Endodermal cell (in vitro differentiated cells): Measurements from ENCODE around the gene RPL12. TPM values are rescaled to one million over a fixed set of nuclear protein-coding genes. Genes with fewer than 3 reads are reported as not detected.
"Not testable (repeated sequence)": the region's sequence is repeated elsewhere in the genome, so short reads cannot be mapped to it uniquely, and the experiment has no call there.

ENCODE experiments used
- DNase-seq: peaks from one replicate; pipeline ENCODE4 v3.0.0-alpha.2; 2017
- H3K27ac ChIP-seq: 2 replicates; pipeline ENCODE4 v1.5.1; 2013; ENCODE audit warnings: mild to moderate bottlenecking, low read depth, low read length, moderate library complexity
- H3K27me3 ChIP-seq: 2 replicates; pipeline ENCODE4 v1.6.1; 2013; ENCODE audit warnings: mild to moderate bottlenecking, low read length, moderate library complexity; ENCODE audit not compliant: insufficient read depth, control insufficient read depth, poor library complexity, severe bottlenecking
- H3K36me3 ChIP-seq: 2 replicates; pipeline ENCODE4 v1.7.0; 2013; ENCODE audit warnings: mild to moderate bottlenecking, low read length, moderate library complexity; ENCODE audit not compliant: control insufficient read depth, insufficient read depth
- H3K4me1 ChIP-seq: one replicate; pipeline ENCODE4 v1.7.0; 2013; ENCODE audit warnings: low read length; ENCODE audit not compliant: control insufficient read depth, insufficient read depth
- H3K4me3 ChIP-seq: 2 replicates; pipeline ENCODE4 v1.5.1; 2013; ENCODE audit warnings: mild to moderate bottlenecking, low read length, moderate library complexity
- H3K9ac ChIP-seq: 2 replicates; pipeline ENCODE4 v1.6.1; 2013; ENCODE audit warnings: mild to moderate bottlenecking, low read length, moderate library complexity; ENCODE audit not compliant: poor library complexity, severe bottlenecking; ENCODE audit errors: extremely low read depth
- H3K9me3 ChIP-seq: 2 replicates; pipeline ENCODE4 v1.6.1; 2013; ENCODE audit warnings: mild to moderate bottlenecking, low read length, moderate library complexity; ENCODE audit not compliant: control insufficient read depth
- H3K27ac Mint-ChIP-seq: 2 replicates; pipeline ENCODE4 v1.8.0; 2020; ENCODE audit warnings: mixed read lengths
- H3K27me3 Mint-ChIP-seq: 2 replicates; pipeline ENCODE4 v1.8.0; 2021; ENCODE audit warnings: mild to moderate bottlenecking, mixed read lengths; ENCODE audit not compliant: insufficient read depth
- H3K36me3 Mint-ChIP-seq: 2 replicates; pipeline ENCODE4 v1.8.0; 2020; ENCODE audit warnings: low read depth, mixed read lengths
- H3K4me1 Mint-ChIP-seq: 2 replicates; pipeline ENCODE4 v1.8.0; 2020; ENCODE audit warnings: mixed read lengths
- H3K4me3 Mint-ChIP-seq: 2 replicates; pipeline ENCODE4 v1.8.0; 2020; ENCODE audit warnings: mild to moderate bottlenecking, moderate library complexity, mixed read lengths
- H3K9me3 Mint-ChIP-seq: 2 replicates; pipeline ENCODE4 v1.8.0; 2020; ENCODE audit warnings: mild to moderate bottlenecking, mixed read lengths
- CTCF ChIP-seq: fragments of 200-600 bp; sonication (generic); conservative IDR thresholded peaks from 2 replicates; pipeline ENCODE4 v1.5.0; 2021; ENCODE audit warnings: antibody characterized with exemption, mild to moderate bottlenecking
- WGBS, 2 experiments: methylation state at CpG; one replicate each; pipeline versions ENCODE4 v1.1.5 to v1.1.7; 2013; ENCODE audit warnings: missing lambda C conversion rate in 2 of 2, mixed read lengths in 1 of 2; ENCODE audit not compliant: insufficient coverage in 1 of 2, insufficient read length in 1 of 2; 5-methylcytosine and 5-hydroxymethylcytosine counted together
- total RNA-seq, 2 donors: library from RNA; stranded (reverse); fragmentation: NEBNext Ultra II Directional in 1 of 2; extraction: Animal tissue kit (Norgen Biotek cat#: 25700) in 1 of 2; gene quantifications; 2 replicates in 1 of 2; 3 replicates in 1 of 2; pipeline ENCODE4 v1.2.1, GENCODE V29; 2021

Gene RPL12
- total RNA-seq, 2 donors from 2014 or later = 1,241 to 1,436 TPM

- DNase-seq = no peak
- Histone ChIP-seq H3K27ac (no peak overlapping the region), H3K9ac (no peak overlapping the region), H3K27me3 (no peaks in the 10 kb centered on the region), H3K4me3 (no peak overlapping the region), H3K36me3 (peaks cover 22% of the 10 kb centered on the region), H3K4me1 (no peaks in the 10 kb centered on the region), H3K9me3 (no peaks in the 10 kb centered on the region)
- no peaks in the 10 kb centered on the region for H3K4me1 Mint-ChIP-seq
- WGBS, 2 experiments = 97 to 98% methylated on average over 14 of the region's 14 CpGs
- TF ChIP-seq CTCF = no peak
- H3K4me3 Mint-ChIP-seq = no peak overlapping the region
- H3K36me3 Mint-ChIP-seq = peaks cover 44% of the 10 kb centered on the region
- no peaks in the 10 kb centered on the region for H3K9me3 Mint-ChIP-seq
- no peak overlapping the region for H3K27ac Mint-ChIP-seq
- H3K27me3 Mint-ChIP-seq = no peaks in the 10 kb centered on the region
Observed at GRCh38 chr9:127467621-127468020, 16.4 kb upstream of the RPL12 start.

- not testable (repeated sequence) for H3K9me3 ChIP-seq, H3K9ac ChIP-seq, H3K4me1 Mint-ChIP-seq, H3K9me3 Mint-ChIP-seq, H3K27ac ChIP-seq, DNase-seq, H3K27me3 ChIP-seq, H3K4me3 Mint-ChIP-seq, H3K27ac Mint-ChIP-seq, H3K27me3 Mint-ChIP-seq, H3K4me3 ChIP-seq, H3K4me1 ChIP-seq
- WGBS, 2 experiments = 95% methylated on average over 5 of the region's 5 CpGs; no CpG with 5 or more reads in 1 of the 2 experiments
- peaks cover 32% of the 10 kb centered on the region for H3K36me3 ChIP-seq
- H3K36me3 Mint-ChIP-seq = peaks cover 54% of the 10 kb centered on the region
Observed at GRCh38 chr9:127466407-127466917, 15.3 kb upstream of the RPL12 start.

GRCh38 chr9:127463911-127464310 lies 12.7 kb upstream of the RPL12 start:
- no peak for DNase-seq
- WGBS, 2 experiments = 92 to 93% methylated on average over 5 to 7 of the region's 7 CpGs
- H3K9me3 Mint-ChIP-seq = no peaks in the 10 kb centered on the region
- no peaks in the 10 kb centered on the region for H3K4me1 Mint-ChIP-seq
- H3K36me3 Mint-ChIP-seq = peaks cover 54% of the 10 kb centered on the region
- Histone ChIP-seq H3K4me3 (no peak overlapping the region), H3K36me3 (peaks cover 45% of the 10 kb centered on the region), H3K4me1 (no peaks in the 10 kb centered on the region), H3K9ac (no peak overlapping the region), H3K27me3 (no peaks in the 10 kb centered on the region), H3K9me3 (no peaks in the 10 kb centered on the region), H3K27ac (no peak overlapping the region)
- no peak overlapping the region for H3K4me3 Mint-ChIP-seq
- no peaks in the 10 kb centered on the region for H3K27me3 Mint-ChIP-seq
- H3K27ac Mint-ChIP-seq = no peak overlapping the region
- TF ChIP-seq CTCF = no peak

- H3K27me3 Mint-ChIP-seq = no peaks in the 10 kb centered on the region
- H3K4me3 ChIP-seq = no peak overlapping the region
- H3K27ac ChIP-seq = no peak overlapping the region
- whole genome bisulfite sequencing, 2 experiments = 83 to 86% methylated on average over 3 of the region's 3 CpGs
- H3K9me3 Mint-ChIP-seq = no peaks in the 10 kb centered on the region
- no peaks in the 10 kb centered on the region for H3K9me3 ChIP-seq
- H3K9ac ChIP-seq = no peak overlapping the region
- no peak for DNase-seq
- H3K36me3 Mint-ChIP-seq = peaks cover 54% of the 10 kb centered on the region
- no peak overlapping the region for H3K4me3 Mint-ChIP-seq
- no peaks in the 10 kb centered on the region for H3K4me1 Mint-ChIP-seq
- H3K4me1 ChIP-seq = no peaks in the 10 kb centered on the region
- H3K27ac Mint-ChIP-seq = no peak overlapping the region
- H3K27me3 ChIP-seq = no peaks in the 10 kb centered on the region
- H3K36me3 ChIP-seq = peaks cover 46% of the 10 kb centered on the region
- no peak for TF ChIP-seq CTCF
Observed at GRCh38 chr9:127463382-127463781, 12.2 kb upstream of the RPL12 start.
